HUDEP-2 (cell line): ENCODE results near the gene CARMIL1.
A peak's percentile ranks its signal among the peaks of the same experiment; 100 is the strongest.

Experiments
- DNase-seq, 76 experiments: peaks; one replicate each; lab custom pipeline; 2025; ENCODE audit not compliant: unreplicated experiment in 76 of 76; lab: John Stamatoyannopoulos, UW

CARMIL1 gene

GRCh38 chr6:25630508-25631278, 351.5 kb downstream of the CARMIL1 start:
- no peak for DNase-seq

GRCh38 chr6:25635886-25636317, 356.7 kb downstream of the CARMIL1 start:
- DNase-seq = no peak

- DNase-seq = no peak
These were observed 358.0 kb downstream of the CARMIL1 start for GRCh38 chr6:25637211-25637610.

- no peak for DNase-seq
These were observed 358.8 kb downstream of the CARMIL1 start for GRCh38 chr6:25637960-25638434.

- no peak for DNase-seq
These were observed 360.5 kb downstream of the CARMIL1 start for GRCh38 chr6:25639653-25640052.

GRCh38 chr6:25640446-25640845, 361.3 kb downstream of the CARMIL1 start:
- DNase-seq = no peak

GRCh38 chr6:25640891-25641290, 361.7 kb downstream of the CARMIL1 start:
- no peak for DNase-seq

GRCh38 chr6:25641377-25641776, 362.2 kb downstream of the CARMIL1 start:
- DNase-seq = no peak

GRCh38 chr6:25641940-25642666, 362.9 kb downstream of the CARMIL1 start:
- no peak for DNase-seq

- no peak for DNase-seq
These were observed 363.6 kb downstream of the CARMIL1 start for GRCh38 chr6:25642667-25643328.

GRCh38 chr6:25645916-25646315, 366.7 kb downstream of the CARMIL1 start:
- no peak for DNase-seq

- DNase-seq = no peak
These were observed 370.4 kb downstream of the CARMIL1 start for GRCh38 chr6:25649611-25650010.

- peak in 62 of 76 experiments; percentile 15 to 75 (median 54) for DNase-seq
These were observed 372.9 kb downstream of the CARMIL1 start, which contains the start of gene SCGN for GRCh38 chr6:25652007-25652515. TSS of gene SCGN (plus strand) at chr6:25652215. CDS start at chr6:25652404, 189 bp downstream.

- DNase-seq = no peak
These were observed 376.5 kb downstream of the CARMIL1 start for GRCh38 chr6:25655723-25656122.

GRCh38 chr6:25659633-25660368, 380.6 kb downstream of the CARMIL1 start:
- no peak for DNase-seq

- DNase-seq = peak in 7 of 76 experiments; percentile 6 to 41 (median 30)
These were observed 381.3 kb downstream of the CARMIL1 start for GRCh38 chr6:25660512-25660911.

GRCh38 chr6:25661129-25661779, 382.1 kb downstream of the CARMIL1 start:
- DNase-seq = no peak

- DNase-seq = no peak
These were observed 386.3 kb downstream of the CARMIL1 start for GRCh38 chr6:25665455-25665854.

GRCh38 chr6:25669413-25669812, 390.2 kb downstream of the CARMIL1 start:
- DNase-seq = no peak
